ENCODE results near the gene RIMS1. TPM values are rescaled to one million over a fixed set of nuclear protein-coding genes. Genes with fewer than 3 reads are reported as not detected.

The RIMS1 gene
- total RNA-seq: 5.5 and 5.6 TPM in 2 replicates
- long read RNA-seq, partial matches to known transcripts: 0 of 5 reads
- long read RNA-seq, other reads (novel, unspliced or antisense): 5 of 5 reads

GRCh38 chr6:71886184-71887005, at the start of gene RIMS1:
TSS of gene RIMS1 (plus strand) at chr6:71886550. CDS start at chr6:71887024, 474 bp downstream.
- peak; percentile 61 for TF ChIP-seq CTCF (IDR thresholded peaks at IDR 0.05; ENCODE audit: unreplicated experiment)
- Mint-ChIP-seq H3K36me3 (ENCODE audit: insufficient read depth) (no peaks in the 10 kb centered on the region), H3K27ac (peak within 1 kb of the TSS; percentile 82), H3K27me3 (peaks cover 52% of the 10 kb centered on the region), H3K4me3 (ENCODE audit: low read depth) (peak within 1 kb of the TSS; percentile 81), H3K4me1 (ENCODE audit: low read depth) (peaks cover 5% of the 10 kb centered on the region), H3K9me3 (ENCODE audit: low read depth) (no peaks in the 10 kb centered on the region)
- peak; percentile 61 for DNase-seq (ENCODE audit: low spot score, unreplicated experiment)

- no peak overlapping the region for H3K27ac Mint-ChIP-seq
- H3K9me3 Mint-ChIP-seq (ENCODE audit: low read depth): no peaks in the 10 kb centered on the region
- H3K36me3 Mint-ChIP-seq (ENCODE audit: insufficient read depth): no peaks in the 10 kb centered on the region
- H3K4me3 Mint-ChIP-seq (ENCODE audit: low read depth): no peak overlapping the region
- no peaks in the 10 kb centered on the region for H3K4me1 Mint-ChIP-seq (ENCODE audit: low read depth)
- no peak for DNase-seq (ENCODE audit: low spot score, unreplicated experiment)
- TF ChIP-seq CTCF (IDR thresholded peaks at IDR 0.05; ENCODE audit: unreplicated experiment): no peak
- H3K27me3 Mint-ChIP-seq: no peaks in the 10 kb centered on the region
Measured at GRCh38 chr6:71851214-71851613, 35.1 kb upstream of the RIMS1 start.

- no peaks in the 10 kb centered on the region for H3K27me3 Mint-ChIP-seq
- H3K9me3 Mint-ChIP-seq (ENCODE audit: low read depth): no peaks in the 10 kb centered on the region
- no peak for TF ChIP-seq CTCF (IDR thresholded peaks at IDR 0.05; ENCODE audit: unreplicated experiment)
- no peaks in the 10 kb centered on the region for H3K4me1 Mint-ChIP-seq (ENCODE audit: low read depth)
- H3K36me3 Mint-ChIP-seq (ENCODE audit: insufficient read depth): no peaks in the 10 kb centered on the region
- no peak overlapping the region for H3K27ac Mint-ChIP-seq
- DNase-seq (ENCODE audit: low spot score, unreplicated experiment): no peak
- no peak overlapping the region for H3K4me3 Mint-ChIP-seq (ENCODE audit: low read depth)
Measured at GRCh38 chr6:71852948-71853347, 33.4 kb upstream of the RIMS1 start.

- Mint-ChIP-seq H3K27ac (no peak overlapping the region), H3K4me3 (ENCODE audit: low read depth) (no peak overlapping the region), H3K4me1 (ENCODE audit: low read depth) (no peaks in the 10 kb centered on the region), H3K27me3 (no peaks in the 10 kb centered on the region), H3K9me3 (ENCODE audit: low read depth) (peaks cover 6% of the 10 kb centered on the region), H3K36me3 (ENCODE audit: insufficient read depth) (no peaks in the 10 kb centered on the region)
- no peak for TF ChIP-seq CTCF (IDR thresholded peaks at IDR 0.05; ENCODE audit: unreplicated experiment)
- no peak for DNase-seq (ENCODE audit: low spot score, unreplicated experiment)
Measured at GRCh38 chr6:71855406-71855805, 30.9 kb upstream of the RIMS1 start.

GRCh38 chr6:71879016-71879415, 7.3 kb upstream of the RIMS1 start:
- DNase-seq (ENCODE audit: low spot score, unreplicated experiment): no peak
- no peaks in the 10 kb centered on the region for H3K4me1 Mint-ChIP-seq (ENCODE audit: low read depth)
- no peak overlapping the region for H3K4me3 Mint-ChIP-seq (ENCODE audit: low read depth)
- no peak for TF ChIP-seq CTCF (IDR thresholded peaks at IDR 0.05; ENCODE audit: unreplicated experiment)
- H3K36me3 Mint-ChIP-seq (ENCODE audit: insufficient read depth): no peaks in the 10 kb centered on the region
- no peak overlapping the region for H3K27ac Mint-ChIP-seq
- no peaks in the 10 kb centered on the region for H3K9me3 Mint-ChIP-seq (ENCODE audit: low read depth)
- H3K27me3 Mint-ChIP-seq: peaks cover 7% of the 10 kb centered on the region
